ENCODE measurements around the gene IGSF23. TPM values are rescaled to one million over a fixed set of nuclear protein-coding genes. Genes with fewer than 3 reads are reported as not detected.

Gene IGSF23
- polyA plus RNA-seq, 3 donors, result 0.23 to 0.46 (median 0.44) TPM

DNA sequence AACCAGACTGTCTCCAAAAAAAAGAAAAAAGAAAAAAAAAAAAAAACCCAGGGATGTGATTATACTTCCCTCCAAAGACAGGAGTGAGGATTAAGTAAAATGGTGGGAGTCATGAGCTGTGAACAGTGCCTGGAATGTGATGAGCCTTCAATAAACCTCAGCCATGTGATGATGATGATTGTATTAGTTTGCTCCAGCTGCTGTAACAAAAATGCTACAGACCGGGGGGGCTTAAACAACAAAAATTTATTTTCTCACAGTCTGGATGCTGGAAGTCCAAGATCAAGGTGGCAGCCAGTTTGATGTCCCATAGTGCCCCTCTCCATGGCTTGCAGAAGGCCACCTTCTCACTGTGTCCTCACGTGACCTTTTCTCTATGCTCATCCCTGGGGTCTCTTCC lies 21.4 kb downstream of the IGSF23 start:
- no peak overlapping the region for H2AFZ ChIP-seq (ENCODE audit: insufficient read depth, low read depth, low read length, poor library complexity, severe bottlenecking)
- H3K27me3 ChIP-seq (ENCODE audit: control insufficient read depth in 2 of 2, insufficient read depth in 2 of 2, low read length in 2 of 2), result no peaks in the 10 kb centered on the region
- TF ChIP-seq, protein P1, sequence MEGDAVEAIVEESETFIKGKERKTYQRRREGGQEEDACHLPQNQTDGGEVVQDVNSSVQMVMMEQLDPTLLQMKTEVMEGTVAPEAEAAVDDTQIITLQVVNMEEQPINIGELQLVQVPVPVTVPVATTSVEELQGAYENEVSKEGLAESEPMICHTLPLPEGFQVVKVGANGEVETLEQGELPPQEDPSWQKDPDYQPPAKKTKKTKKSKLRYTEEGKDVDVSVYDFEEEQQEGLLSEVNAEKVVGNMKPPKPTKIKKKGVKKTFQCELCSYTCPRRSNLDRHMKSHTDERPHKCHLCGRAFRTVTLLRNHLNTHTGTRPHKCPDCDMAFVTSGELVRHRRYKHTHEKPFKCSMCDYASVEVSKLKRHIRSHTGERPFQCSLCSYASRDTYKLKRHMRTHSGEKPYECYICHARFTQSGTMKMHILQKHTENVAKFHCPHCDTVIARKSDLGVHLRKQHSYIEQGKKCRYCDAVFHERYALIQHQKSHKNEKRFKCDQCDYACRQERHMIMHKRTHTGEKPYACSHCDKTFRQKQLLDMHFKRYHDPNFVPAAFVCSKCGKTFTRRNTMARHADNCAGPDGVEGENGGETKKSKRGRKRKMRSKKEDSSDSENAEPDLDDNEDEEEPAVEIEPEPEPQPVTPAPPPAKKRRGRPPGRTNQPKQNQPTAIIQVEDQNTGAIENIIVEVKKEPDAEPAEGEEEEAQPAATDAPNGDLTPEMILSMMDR (IDR thresholded peaks at IDR 0.05), result no peak
- Mint-ChIP-seq H3K9me3 (peaks cover 0 to 7% (median 0%) of the 10 kb centered on the region in 7 donors), H3K4me3 (no peak overlapping the region), H3K27me3 (ENCODE audit: low read depth in 3 of 3) (peaks cover 2 to 8% (median 6%) of the 10 kb centered on the region in 3 donors), H3K36me3 (no peaks in the 10 kb centered on the region), H3K4me1 (peaks cover 29% of the 10 kb centered on the region), H3K27ac (peak overlapping the region in 1 of 7 donors; percentile 45)
- H3K9me3 ChIP-seq (replicated peaks in 1 of 2; ENCODE audit: control insufficient read depth in 1 of 2, insufficient read depth in 1 of 2, low read length in 2 of 2), result no peaks in the 10 kb centered on the region
- no peak for DNase-seq
- no peak overlapping the region for H3K4me2 ChIP-seq (replicated peaks; ENCODE audit: extremely low read depth, low read length, poor library complexity, severe bottlenecking)
- H3K36me3 ChIP-seq (replicated peaks in 1 of 2; ENCODE audit: control insufficient read depth in 1 of 2, insufficient read depth in 2 of 2, low read length in 2 of 2), result no peaks in the 10 kb centered on the region
- H3K4me3 ChIP-seq (replicated peaks in 1 of 3; ENCODE audit: low read depth in 2 of 3, low read length in 3 of 3), result no peak overlapping the region
- H3K79me2 ChIP-seq (ENCODE audit: insufficient read depth, low read length), result no peaks in the 10 kb centered on the region
- peaks cover 21 to 25% of the 10 kb centered on the region in 2 donors for H3K4me1 ChIP-seq (ENCODE audit: control insufficient read depth in 1 of 2, insufficient read depth in 2 of 2, low read length in 2 of 2)
- H3K27ac ChIP-seq (ENCODE audit: low read depth in 1 of 2, low read length in 2 of 2), result no peak overlapping the region
- WGBS (ENCODE audit: insufficient coverage), result 100% methylated on average over 1 of the region's 2 CpGs
- no peak overlapping the region for H3K9ac ChIP-seq (ENCODE audit: insufficient read depth, low read length, poor library complexity, severe bottlenecking)
- intact Hi-C loops (cut with micrococcal nuclease), result no loop called here
- H4K20me1 ChIP-seq (ENCODE audit: insufficient read depth, low read length), result no peaks in the 10 kb centered on the region

DNA sequence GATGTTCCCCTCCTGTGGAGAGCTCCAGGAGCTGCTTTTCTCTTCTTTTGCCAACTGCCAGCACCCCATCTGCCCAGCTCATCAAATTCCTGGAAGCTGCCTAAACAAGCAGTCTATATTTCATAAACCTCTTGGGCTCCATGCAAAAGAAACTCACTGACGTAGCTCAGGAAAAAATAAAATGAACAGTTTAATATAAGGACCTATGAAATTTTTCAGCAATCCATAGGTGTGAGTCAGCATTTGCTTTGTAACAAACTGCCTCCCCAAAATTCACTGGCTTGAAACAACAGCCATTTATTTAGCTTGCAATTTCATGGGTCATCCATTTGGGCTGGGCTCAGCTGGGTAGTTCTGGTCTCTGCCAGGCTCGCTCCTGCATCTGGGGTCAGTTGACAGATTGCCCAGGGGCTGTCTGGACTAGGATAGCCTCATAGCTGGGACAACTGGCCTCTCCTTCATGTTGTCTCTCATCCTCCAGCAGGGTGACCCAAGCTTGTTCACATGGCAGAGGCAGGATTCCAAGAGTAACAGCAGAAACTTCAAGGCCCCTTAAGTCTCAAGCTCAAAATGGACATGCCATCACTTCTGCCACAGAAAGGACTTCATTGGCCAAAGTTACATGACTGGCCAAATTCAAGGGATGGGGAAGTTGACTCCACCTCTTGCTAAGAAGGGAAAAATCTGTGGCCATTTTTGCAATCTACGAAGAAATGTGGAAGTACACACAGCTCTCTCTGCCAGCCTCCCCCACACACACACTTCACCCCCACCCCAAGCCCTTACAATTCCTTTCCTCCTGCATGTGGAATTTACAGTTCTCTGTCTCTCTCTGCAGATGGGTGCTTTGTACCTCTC lies 22.4 kb downstream of the IGSF23 start:
- no peaks in the 10 kb centered on the region for H4K20me1 ChIP-seq (ENCODE audit: insufficient read depth, low read length)
- Mint-ChIP-seq H3K36me3 (no peaks in the 10 kb centered on the region), H3K27ac (peak overlapping the region; percentile 79 to 95 (median 92)), H3K27me3 (ENCODE audit: low read depth in 3 of 3) (peaks cover 2 to 8% (median 7%) of the 10 kb centered on the region in 3 donors), H3K9me3 (peaks cover 0 to 7% (median 0%) of the 10 kb centered on the region in 7 donors), H3K4me3 (peak overlapping the region in 1 of 2 donors; percentile 75), H3K4me1 (peaks cover 29% of the 10 kb centered on the region)
- no peaks in the 10 kb centered on the region for H3K36me3 ChIP-seq (replicated peaks in 1 of 2; ENCODE audit: control insufficient read depth in 1 of 2, insufficient read depth in 2 of 2, low read length in 2 of 2)
- 70% methylated on average over 2 of the region's 3 CpGs for WGBS (ENCODE audit: insufficient coverage)
- peaks cover 21 to 25% of the 10 kb centered on the region in 2 donors for H3K4me1 ChIP-seq (ENCODE audit: control insufficient read depth in 1 of 2, insufficient read depth in 2 of 2, low read length in 2 of 2)
- no peaks in the 10 kb centered on the region for H3K9me3 ChIP-seq (replicated peaks in 1 of 2; ENCODE audit: control insufficient read depth in 1 of 2, insufficient read depth in 1 of 2, low read length in 2 of 2)
- H3K27me3 ChIP-seq (ENCODE audit: control insufficient read depth in 2 of 2, insufficient read depth in 2 of 2, low read length in 2 of 2), result no peaks in the 10 kb centered on the region
- H3K79me2 ChIP-seq (ENCODE audit: insufficient read depth, low read length), result no peaks in the 10 kb centered on the region
- TF ChIP-seq, protein P1 (IDR thresholded peaks at IDR 0.05), result no peak
- intact Hi-C loops (cut with micrococcal nuclease), result no loop called here
- peak overlapping the region; percentile 37 for H3K4me2 ChIP-seq (replicated peaks; ENCODE audit: extremely low read depth, low read length, poor library complexity, severe bottlenecking)
- peak overlapping the region in 1 of 3 experiments; percentile 30 for H3K4me3 ChIP-seq (replicated peaks in 1 of 3; ENCODE audit: low read depth in 2 of 3, low read length in 3 of 3)
- no peak overlapping the region for H3K9ac ChIP-seq (ENCODE audit: insufficient read depth, low read length, poor library complexity, severe bottlenecking)
- H2AFZ ChIP-seq (ENCODE audit: insufficient read depth, low read depth, low read length, poor library complexity, severe bottlenecking), result peak overlapping the region; percentile 49
- peak; percentile 75 to 83 (median 82) for DNase-seq
- peak overlapping the region; percentile 56 to 70 for H3K27ac ChIP-seq (ENCODE audit: low read depth in 1 of 2, low read length in 2 of 2)
